ENCODE measurements around the gene CDKL1.

Gene CDKL1

DNA sequence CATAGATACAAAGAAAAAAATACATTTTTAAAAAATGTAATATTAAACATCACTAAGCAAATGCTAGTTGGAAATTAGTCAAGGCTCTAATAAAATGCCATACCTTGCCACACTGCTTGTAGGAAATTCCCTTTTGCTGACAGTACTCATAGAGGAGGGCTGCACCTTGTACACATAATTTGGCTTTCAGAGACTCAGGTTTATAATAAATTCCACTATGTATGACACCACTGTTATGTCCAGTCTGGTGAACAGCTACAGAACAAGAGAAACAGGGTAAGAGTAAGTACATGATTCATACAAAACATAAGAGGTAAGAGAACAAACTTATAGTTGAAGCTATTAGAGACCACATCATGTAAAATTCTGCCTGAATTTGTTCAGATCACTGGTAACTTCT lies 94.8 kb downstream of the CDKL1 start (continued):
- TF ChIP-seq, protein P1, sequence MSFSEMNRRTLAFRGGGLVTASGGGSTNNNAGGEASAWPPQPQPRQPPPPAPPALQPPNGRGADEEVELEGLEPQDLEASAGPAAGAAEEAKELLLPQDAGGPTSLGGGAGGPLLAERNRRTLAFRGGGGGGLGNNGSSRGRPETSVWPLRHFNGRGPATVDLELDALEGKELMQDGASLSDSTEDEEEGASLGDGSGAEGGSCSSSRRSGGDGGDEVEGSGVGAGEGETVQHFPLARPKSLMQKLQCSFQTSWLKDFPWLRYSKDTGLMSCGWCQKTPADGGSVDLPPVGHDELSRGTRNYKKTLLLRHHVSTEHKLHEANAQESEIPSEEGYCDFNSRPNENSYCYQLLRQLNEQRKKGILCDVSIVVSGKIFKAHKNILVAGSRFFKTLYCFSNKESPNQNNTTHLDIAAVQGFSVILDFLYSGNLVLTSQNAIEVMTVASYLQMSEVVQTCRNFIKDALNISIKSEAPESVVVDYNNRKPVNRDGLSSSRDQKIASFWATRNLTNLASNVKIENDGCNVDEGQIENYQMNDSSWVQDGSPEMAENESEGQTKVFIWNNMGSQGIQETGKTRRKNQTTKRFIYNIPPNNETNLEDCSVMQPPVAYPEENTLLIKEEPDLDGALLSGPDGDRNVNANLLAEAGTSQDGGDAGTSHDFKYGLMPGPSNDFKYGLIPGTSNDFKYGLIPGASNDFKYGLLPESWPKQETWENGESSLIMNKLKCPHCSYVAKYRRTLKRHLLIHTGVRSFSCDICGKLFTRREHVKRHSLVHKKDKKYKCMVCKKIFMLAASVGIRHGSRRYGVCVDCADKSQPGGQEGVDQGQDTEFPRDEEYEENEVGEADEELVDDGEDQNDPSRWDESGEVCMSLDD (tag by site-specific recombination; IDR thresholded peaks at IDR 0.05), result no peak
- TF ChIP-seq, protein P2, sequence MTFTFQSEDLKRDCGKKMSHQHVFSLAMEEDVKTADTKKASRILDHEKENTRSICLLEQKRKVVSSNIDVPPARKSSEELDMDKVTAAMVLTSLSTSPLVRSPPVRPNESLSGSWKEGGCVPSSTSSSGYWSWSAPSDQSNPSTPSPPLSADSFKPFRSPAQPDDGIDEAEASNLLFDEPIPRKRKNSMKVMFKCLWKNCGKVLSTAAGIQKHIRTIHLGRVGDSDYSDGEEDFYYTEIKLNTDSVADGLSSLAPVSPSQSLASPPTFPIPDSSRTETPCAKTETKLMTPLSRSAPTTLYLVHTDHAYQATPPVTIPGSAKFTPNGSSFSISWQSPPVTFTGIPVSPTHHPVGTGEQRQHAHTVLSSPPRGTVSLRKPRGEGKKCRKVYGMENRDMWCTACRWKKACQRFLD (tag by site-specific recombination; IDR thresholded peaks at IDR 0.05), result no peak

DNA sequence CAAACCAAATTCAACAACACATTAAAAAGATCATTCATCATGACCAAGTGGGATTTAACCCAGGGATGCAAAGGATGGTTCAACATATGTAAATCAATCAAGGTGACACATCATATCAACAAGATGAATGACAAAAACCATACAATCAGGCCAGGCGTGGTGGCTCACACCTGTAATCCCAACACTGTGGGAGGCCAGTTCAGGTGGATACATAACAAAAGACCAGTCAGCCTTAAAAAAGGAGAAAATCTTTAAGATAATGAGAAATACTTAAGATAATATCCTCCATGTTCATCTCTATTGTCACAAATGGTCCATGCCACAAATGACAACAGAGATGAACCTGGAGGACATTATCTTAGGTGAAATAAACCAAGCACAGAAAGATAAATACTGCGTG lies 97.1 kb downstream of the CDKL1 start:
- H3K36me3 ChIP-seq (ENCODE audit: control insufficient read depth in 2 of 2, insufficient read depth in 1 of 2, low read length in 2 of 2), result peaks cover 24 to 30% of the 10 kb centered on the region in 2 experiments
- no peak overlapping the region for H3K4me3 ChIP-seq (ENCODE audit: low read depth, low read length)
- ChIA-PET POLR2A (no interaction called here), CTCF (no interaction called here)
- H3K4me1 ChIP-seq (ENCODE audit: control insufficient read depth, insufficient read depth, low read length), result no peaks in the 10 kb centered on the region
- TF ChIP-seq, protein P2 (tag by site-specific recombination; IDR thresholded peaks at IDR 0.05), result no peak
- TF ChIP-seq, protein P3, sequence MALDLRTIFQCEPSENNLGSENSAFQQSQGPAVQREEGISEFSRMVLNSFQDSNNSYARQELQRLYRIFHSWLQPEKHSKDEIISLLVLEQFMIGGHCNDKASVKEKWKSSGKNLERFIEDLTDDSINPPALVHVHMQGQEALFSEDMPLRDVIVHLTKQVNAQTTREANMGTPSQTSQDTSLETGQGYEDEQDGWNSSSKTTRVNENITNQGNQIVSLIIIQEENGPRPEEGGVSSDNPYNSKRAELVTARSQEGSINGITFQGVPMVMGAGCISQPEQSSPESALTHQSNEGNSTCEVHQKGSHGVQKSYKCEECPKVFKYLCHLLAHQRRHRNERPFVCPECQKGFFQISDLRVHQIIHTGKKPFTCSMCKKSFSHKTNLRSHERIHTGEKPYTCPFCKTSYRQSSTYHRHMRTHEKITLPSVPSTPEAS (tag by site-specific recombination; IDR thresholded peaks at IDR 0.05), result no peak
- no peak for TF ChIP-seq ZNF792 (tag by site-specific recombination; IDR thresholded peaks at IDR 0.05)
- no peak for TF ChIP-seq ZEB2 (tag by site-specific recombination; IDR thresholded peaks at IDR 0.05)
- TF ChIP-seq MEIS1 (CRISPR knock-in tag; IDR thresholded peaks at IDR 0.05; ENCODE audit: borderline replicate concordance), result no peak
- no peaks in the 10 kb centered on the region for H3K9me3 ChIP-seq (ENCODE audit: control insufficient read depth, insufficient read depth, low read depth, low read length)
- no peak overlapping the region for H3K27ac ChIP-seq (ENCODE audit: extremely low read depth, low read depth, low read length)

DNA sequence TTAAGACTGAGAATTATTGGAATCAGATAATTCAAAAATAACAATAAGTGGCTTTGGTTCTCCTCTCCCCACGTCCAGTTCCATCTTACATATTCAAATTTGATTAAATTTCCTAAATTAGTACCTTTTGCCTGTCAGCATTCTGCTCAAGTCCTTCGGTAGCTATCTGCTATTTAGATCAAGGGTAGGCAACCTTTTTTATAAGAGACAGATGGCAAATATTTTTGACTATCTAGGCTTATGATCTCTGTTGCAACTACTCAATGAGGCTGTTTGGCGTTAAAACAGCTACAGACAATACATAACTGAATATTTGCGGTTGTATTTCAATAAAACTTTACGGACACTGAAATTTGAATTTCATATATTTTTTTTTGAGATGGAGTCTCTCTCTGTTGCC lies 106.4 kb downstream of the CDKL1 start:
- peaks cover 20 to 21% of the 10 kb centered on the region in 2 experiments for H3K36me3 ChIP-seq (ENCODE audit: control insufficient read depth in 2 of 2, insufficient read depth in 1 of 2, low read length in 2 of 2)
- no peak overlapping the region for H3K4me3 ChIP-seq (ENCODE audit: low read depth, low read length)
- TF ChIP-seq ZNF791 (tag by site-specific recombination; IDR thresholded peaks at IDR 0.05), result no peak
- no peak for TF ChIP-seq GLIS2 (tag by site-specific recombination; IDR thresholded peaks at IDR 0.05)
- no peak for TF ChIP-seq TCF7L2 (IDR thresholded peaks at IDR 0.05; ENCODE audit: borderline replicate concordance, low read depth, low read length)
- no peak for TF ChIP-seq ZNF792 (tag by site-specific recombination; IDR thresholded peaks at IDR 0.05)
- TF ChIP-seq, protein P4, sequence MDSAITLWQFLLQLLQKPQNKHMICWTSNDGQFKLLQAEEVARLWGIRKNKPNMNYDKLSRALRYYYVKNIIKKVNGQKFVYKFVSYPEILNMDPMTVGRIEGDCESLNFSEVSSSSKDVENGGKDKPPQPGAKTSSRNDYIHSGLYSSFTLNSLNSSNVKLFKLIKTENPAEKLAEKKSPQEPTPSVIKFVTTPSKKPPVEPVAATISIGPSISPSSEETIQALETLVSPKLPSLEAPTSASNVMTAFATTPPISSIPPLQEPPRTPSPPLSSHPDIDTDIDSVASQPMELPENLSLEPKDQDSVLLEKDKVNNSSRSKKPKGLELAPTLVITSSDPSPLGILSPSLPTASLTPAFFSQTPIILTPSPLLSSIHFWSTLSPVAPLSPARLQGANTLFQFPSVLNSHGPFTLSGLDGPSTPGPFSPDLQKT (IDR thresholded peaks at IDR 0.05; ENCODE audit: borderline replicate concordance, low read depth, low read length), result no peak
- TF ChIP-seq ZNF274 (IDR thresholded peaks at IDR 0.05; ENCODE audit: low read length), result no peak
- TF ChIP-seq ZNF274 (tag by site-specific recombination; IDR thresholded peaks at IDR 0.05; ENCODE audit: borderline replicate concordance), result no peak
- no peak for TF ChIP-seq ZNF530 (tag by site-specific recombination; IDR thresholded peaks at IDR 0.05; ENCODE audit: low read depth)
- no peaks in the 10 kb centered on the region for H3K4me1 ChIP-seq (ENCODE audit: control insufficient read depth, insufficient read depth, low read length)
- H3K27ac ChIP-seq (ENCODE audit: extremely low read depth, low read depth, low read length), result no peak overlapping the region
- CTCF ChIA-PET, result interaction anchor here (0.7 kb wide), 1 partner anchor 14 kb away, joined by 4 read pairs; no protein-coding TSS in a partner anchor
- POLR2A ChIA-PET, result no interaction called here
- no peaks in the 10 kb centered on the region for H3K9me3 ChIP-seq (ENCODE audit: control insufficient read depth, insufficient read depth, low read depth, low read length)

All from HEK293 (cell line).